T-helper 2 cell treated with Interferon-gamma antibody and Interleukin-4, amounts not matched to agents 100 ng/mL and 5 ng/mL, for 36 hours (primary cell): ENCODE data around the gene CDK14. TPM values are rescaled to one million over a fixed set of nuclear protein-coding genes. Genes with fewer than 3 reads are reported as not detected.

Experiments
- intact Hi-C: fragments of 100-400 bp; cut with micrococcal nuclease; formaldehyde crosslinking; loops from one replicate; pipeline ENCODE4 v1.15.1; 2023
- total RNA-seq: library from RNA; stranded (reverse); gene quantifications from 2 replicates; pipeline ENCODE4 v1.2.3, GENCODE V29; 2022

CDK14 gene
- total RNA-seq, 1 donor from 2014 or later = 0.09 TPM

- intact Hi-C loops = loop anchor here (10.0 kb wide), 3 partner anchors 700 to 1360 kb away; partner anchors contain the start of genes GATAD1 and MTERF1
Measured at GRCh38 chr7:91085175-91085574, 489.1 kb downstream of the CDK14 start.

GRCh38 chr7:91086200-91086599 is 490.1 kb downstream of the CDK14 start:
- intact Hi-C loops = loop anchor here (10.0 kb wide), 3 partner anchors 699 to 1359 kb away; partner anchors contain the start of genes GATAD1 and MTERF1

GRCh38 chr7:91088156-91088555 is 492.0 kb downstream of the CDK14 start:
- intact Hi-C loops = loop anchor here (10.0 kb wide), 3 partner anchors 697 to 1357 kb away; partner anchors contain the start of genes GATAD1 and MTERF1

DNA sequence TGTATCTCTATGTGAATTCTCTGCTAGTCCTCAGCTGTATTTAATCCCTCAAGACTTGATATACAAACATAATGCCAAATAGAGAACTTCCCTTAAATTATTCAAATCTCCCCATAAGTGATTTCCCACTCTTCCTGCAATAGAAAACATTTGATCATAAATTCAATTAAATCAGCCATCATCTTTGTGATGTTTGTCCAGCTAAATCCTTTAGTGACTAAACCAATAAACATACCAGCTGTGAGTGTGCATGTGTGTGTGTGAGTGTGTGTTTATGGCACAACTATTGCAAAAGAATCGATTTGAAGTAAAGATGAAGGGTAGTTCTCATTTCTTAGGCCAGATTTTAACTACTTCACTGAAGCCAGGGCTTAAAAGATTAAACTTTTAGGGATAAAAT is 492.6 kb downstream of the CDK14 start:
- intact Hi-C loops = loop anchor here (10.0 kb wide), 3 partner anchors 696 to 1356 kb away; partner anchors contain the start of genes GATAD1 and MTERF1

- intact Hi-C loops = loop anchor here (10.0 kb wide), 3 partner anchors 695 to 1355 kb away; partner anchors contain the start of genes GATAD1 and MTERF1
Measured at GRCh38 chr7:91089382-91089963, 493.4 kb downstream of the CDK14 start.

- intact Hi-C loops = no loop called here
Measured at GRCh38 chr7:91090684-91091083, 494.6 kb downstream of the CDK14 start.

GRCh38 chr7:91091631-91092030 is 495.5 kb downstream of the CDK14 start:
- intact Hi-C loops = no loop called here

DNA sequence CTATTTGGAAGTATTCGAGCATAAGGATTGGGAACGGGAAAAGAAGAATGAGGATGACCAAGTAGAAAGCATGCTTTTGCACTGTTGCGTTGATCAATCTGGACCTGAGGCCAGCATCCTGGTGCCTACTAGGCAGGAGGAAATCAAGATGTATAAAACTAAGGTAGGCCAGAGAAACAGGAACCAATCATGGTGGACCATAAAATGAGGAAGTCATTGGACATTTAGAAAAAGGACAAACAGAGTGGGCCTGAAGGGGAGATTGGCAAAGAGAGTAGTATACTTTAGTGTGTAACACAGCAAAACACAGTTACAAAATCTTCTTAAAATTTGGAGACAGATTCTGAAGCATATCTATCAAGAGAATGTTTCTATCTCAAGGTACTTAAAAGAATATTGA is 497.1 kb downstream of the CDK14 start:
- intact Hi-C loops = no loop called here

DNA sequence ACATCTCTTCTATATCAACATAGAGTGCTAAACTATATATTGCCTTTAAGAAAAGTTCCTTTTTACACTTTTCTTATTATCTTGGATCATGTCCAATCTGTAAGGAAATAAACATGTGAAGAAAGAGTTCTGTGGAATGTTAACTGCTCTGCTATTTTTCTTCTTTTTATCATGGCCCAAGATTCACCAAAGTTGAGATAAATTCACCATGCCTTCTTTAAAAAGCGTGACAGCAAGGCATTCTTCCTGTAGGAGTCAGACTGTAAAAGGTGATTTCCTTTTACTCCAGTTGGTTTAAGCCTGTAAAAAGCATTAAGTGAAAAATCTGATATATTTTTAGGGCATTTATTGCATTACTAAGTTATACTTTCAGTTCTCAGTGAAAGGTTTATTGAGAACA is 502.4 kb downstream of the CDK14 start:
- intact Hi-C loops = no loop called here

DNA sequence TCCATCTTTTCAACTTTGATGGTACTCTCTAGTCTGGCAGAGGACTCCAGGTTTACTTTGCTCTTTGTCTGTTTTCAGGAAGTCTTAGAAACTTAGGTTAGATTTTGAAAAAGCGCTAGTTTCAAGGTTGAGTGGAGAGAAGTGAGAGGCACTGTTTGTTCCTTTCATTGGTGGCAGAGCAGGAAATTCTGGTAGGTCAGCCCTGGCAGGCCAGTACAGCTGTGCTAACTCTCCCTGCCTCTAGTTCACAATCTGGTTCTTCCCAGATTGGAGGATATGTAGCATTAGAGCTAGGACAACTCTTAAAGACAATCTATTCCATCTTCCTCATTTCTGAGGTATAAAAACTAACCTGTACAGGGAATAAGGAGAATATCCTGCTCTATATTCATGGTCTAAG is 507.2 kb downstream of the CDK14 start:
- intact Hi-C loops = no loop called here

DNA sequence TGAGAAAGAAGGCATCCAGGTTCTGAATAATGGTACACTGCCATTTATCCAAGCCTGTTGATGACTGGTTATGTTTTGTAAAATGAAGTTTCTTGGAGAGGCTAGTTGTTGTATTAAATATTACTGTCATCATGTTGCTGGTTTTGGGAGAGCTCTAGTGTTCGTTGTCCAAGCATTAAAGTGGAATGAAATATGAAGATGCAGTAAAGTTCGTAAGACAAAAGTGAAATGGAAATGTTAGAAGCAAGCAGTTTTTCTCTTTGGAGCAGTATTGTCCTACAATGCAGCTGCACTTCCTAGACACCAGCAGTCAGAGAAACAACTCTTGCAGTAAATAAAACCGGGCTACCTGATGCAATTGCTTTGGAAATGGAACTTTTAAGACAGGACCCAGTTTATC is 511.3 kb downstream of the CDK14 start:
- intact Hi-C loops = no loop called here

DNA sequence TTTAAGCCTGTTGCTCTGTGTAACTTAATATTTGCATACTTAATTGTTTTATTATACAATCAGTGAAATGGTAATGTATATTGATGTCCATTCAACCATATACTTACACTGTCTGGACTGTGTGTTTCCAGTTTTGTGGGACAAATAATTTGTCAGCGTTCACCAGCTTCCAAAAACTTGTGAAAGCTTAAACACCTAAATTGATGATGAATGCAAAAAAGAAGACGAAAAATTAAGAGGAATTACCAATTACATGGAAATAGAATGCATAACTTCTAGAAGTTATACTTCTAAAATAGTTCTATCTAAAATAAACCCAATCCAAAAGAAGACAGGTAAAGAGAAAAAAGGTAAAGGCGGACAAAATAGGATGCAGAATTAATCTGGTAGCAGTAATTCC is 513.1 kb downstream of the CDK14 start:
- intact Hi-C loops = no loop called here

DNA sequence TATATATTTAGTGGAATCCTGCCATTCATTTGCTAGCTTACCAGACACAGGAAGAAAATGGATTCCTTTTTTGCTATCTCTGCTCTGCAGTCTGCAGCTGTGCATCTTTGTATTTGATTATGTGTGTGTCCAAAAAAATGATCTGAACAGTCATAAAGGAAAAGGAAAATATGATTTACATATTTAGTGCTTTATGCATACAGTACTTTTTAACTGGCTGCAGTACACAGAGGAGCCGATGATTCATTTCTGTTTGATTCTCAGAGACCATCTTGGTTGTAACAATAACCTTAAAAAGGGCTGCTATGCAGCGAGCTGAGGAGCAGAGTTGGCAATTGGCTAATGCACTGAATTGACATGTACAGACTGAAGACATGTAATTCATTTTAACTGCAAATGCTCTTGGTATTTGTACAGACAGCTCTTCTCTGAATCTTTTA is 516.8 kb downstream of the CDK14 start:
- intact Hi-C loops = no loop called here

- intact Hi-C loops = no loop called here
Measured at GRCh38 chr7:91114232-91114631, 518.1 kb downstream of the CDK14 start.

- intact Hi-C loops = no loop called here
Measured at GRCh38 chr7:91126762-91127161, 530.6 kb downstream of the CDK14 start.

DNA sequence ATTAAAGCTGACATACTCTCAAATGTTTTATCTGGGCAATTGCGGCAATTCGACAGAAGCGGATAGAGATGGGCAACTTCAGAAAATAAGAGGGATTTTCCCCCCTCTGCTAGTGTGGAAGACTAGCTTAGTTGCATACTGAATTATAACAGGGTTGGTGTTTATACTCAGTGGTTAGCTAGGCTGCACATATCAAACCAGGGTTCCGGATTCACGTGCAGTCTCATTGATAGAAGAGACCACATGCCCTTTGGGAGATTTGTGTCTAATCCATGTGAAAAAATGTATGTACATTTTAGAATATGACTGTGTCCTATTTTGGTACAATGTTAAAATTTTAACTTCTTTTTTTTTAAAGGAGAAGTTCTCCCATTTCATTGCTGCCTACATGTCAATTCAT is 531.2 kb downstream of the CDK14 start:
- intact Hi-C loops = no loop called here

DNA sequence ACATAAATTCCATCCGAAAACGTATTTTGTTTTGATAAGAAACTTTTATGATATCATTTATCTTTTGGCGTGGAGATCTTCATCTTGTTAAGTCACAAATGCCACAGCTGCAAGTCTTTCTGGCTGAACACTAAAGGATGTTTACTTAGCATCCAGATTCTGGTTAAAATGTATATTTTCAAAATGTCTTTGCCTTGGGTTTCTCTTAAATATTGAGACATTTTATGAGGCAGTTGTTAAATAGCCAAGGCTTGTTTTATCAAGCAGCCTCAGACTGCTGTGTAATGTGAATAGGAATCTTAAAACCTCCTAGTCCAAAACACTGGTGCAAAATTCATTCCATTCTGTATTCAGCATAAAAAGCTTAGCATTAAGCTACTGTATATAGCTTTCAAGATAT is 531.8 kb downstream of the CDK14 start:
- intact Hi-C loops = no loop called here

GRCh38 chr7:91128683-91129348 is 532.7 kb downstream of the CDK14 start:
- intact Hi-C loops = no loop called here

DNA sequence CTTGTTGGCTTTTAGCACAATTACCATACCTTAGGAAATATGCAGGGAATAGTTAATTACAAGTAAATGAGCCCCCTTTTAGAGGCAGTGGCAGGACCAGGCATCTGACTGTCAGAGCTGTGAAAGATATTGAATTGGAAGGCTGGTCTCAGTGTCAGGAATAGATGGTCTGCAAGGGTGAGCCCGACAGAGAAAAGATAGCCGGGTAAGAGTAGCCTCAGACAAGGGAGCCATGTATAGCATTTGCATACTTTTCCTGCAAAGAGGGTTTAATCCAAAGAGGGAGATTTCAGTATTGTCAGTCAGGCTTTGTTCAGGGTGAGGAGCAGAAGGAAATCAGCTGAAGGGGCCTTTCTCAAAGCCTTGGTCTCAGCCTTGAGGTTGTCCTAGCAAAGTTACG is 539.2 kb downstream of the CDK14 start:
- intact Hi-C loops = no loop called here

DNA sequence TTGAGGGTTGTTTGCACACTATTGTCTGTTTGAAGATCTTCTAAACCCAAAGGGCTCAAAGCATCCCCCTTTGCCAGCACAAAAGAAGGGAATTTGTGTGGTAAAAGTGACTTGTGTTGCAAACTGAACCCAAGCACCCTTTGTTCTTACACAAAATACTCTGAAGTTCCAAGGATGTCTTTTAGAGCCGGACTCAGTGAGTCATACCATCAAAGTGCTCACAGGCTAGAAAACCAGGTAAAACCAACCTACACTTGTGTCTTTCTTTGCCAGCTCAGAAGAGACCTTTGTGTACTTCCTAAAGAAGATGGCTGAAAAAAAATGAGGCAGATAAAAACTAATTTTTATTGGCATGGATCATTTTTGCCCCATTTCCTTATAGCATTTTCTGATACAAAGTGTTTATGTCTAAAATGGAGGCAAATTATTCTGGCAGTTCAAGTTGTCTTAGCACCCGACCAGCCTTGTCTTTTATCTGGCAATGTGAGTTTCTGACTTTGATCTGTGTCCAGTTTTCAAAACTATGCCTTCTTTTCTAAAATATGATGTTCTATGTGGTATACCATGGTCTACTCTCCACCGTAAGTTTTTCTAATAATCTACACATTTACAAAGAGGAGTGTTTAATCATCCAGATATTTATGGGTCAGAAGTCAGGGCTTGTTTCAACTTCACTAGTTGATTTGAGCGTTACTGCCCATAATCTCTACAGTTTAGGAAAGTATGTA is 539.7 kb downstream of the CDK14 start:
- intact Hi-C loops = no loop called here

- intact Hi-C loops = no loop called here
Measured at GRCh38 chr7:91137153-91137787, 541.1 kb downstream of the CDK14 start.
